Uterus (tissue), 2 donors: Measurements from ENCODE around the gene HNRNPUL2.

Source experiments
- POLR2A ChIP-seq, 2 donors: fragments of 450-650 bp; IDR thresholded peaks; one replicate each; pipeline ENCODE4 v1.6.1; 2016; ENCODE audit warnings: antibody characterized with exemption in 2 of 2, mild to moderate bottlenecking in 1 of 2, moderate library complexity in 1 of 2
- TF ChIP-seq, protein P1 (sequence below), 4 experiments: fragments of 200-600 bp in 2 of 4; fragments of 450-650 bp in 2 of 4; sonication (generic) in 2 of 4; IDR thresholded peaks; one replicate each; pipeline ENCODE4 v1.5.1; 2016 to 2019; ENCODE audit warnings: antibody characterized with exemption in 4 of 4, mild to moderate bottlenecking in 2 of 4, moderate library complexity in 1 of 4

DNA sequence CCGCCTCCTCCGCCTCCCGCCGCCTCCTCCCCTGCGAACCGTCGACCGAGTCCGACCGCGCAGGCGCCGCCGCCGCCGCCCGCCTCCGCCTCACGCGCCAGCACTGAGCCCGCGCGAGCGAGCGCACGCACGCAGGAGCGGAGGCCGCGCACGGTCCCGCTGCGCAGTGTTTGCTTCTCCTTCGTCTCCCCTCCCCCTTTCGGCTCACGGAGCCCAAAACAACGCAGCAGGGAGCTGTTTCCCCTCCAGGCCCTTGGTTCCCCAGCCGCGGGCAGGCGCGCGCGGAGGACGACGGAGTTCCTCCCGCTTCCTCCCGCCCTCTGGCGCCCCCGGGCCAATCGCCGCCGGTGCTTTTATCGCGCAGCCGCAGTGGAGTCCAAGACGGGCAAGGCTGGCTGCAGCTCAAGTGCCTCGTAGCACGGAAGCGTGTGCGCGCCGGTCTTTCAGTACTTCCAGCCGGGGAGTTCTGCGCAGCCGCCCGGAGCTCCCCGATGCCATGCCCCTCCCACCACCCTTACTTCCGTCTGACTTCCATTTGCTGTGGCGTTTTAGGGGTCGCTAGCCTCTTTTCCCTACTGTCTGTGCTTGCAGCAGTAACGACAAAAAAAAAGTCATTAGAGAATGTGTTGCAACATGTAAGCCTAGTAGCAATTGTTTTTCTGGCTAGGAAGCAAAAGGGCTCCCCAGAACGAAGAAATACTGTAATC lies at the start of gene HNRNPUL2:
- peak; percentile 80 to 97 for TF ChIP-seq POLR2A (IDR thresholded peaks at IDR 0.05)
- TF ChIP-seq, protein P1, sequence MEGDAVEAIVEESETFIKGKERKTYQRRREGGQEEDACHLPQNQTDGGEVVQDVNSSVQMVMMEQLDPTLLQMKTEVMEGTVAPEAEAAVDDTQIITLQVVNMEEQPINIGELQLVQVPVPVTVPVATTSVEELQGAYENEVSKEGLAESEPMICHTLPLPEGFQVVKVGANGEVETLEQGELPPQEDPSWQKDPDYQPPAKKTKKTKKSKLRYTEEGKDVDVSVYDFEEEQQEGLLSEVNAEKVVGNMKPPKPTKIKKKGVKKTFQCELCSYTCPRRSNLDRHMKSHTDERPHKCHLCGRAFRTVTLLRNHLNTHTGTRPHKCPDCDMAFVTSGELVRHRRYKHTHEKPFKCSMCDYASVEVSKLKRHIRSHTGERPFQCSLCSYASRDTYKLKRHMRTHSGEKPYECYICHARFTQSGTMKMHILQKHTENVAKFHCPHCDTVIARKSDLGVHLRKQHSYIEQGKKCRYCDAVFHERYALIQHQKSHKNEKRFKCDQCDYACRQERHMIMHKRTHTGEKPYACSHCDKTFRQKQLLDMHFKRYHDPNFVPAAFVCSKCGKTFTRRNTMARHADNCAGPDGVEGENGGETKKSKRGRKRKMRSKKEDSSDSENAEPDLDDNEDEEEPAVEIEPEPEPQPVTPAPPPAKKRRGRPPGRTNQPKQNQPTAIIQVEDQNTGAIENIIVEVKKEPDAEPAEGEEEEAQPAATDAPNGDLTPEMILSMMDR (IDR thresholded peaks at IDR 0.05): peak in 1 of 4 experiments; percentile 20
